GM19035 (cell line): ENCODE results near the gene TAF11L6.
"Not testable (repeated sequence)": the region's sequence is repeated elsewhere in the genome, so short reads cannot be mapped to it uniquely, and the experiment has no call there.

Source experiments
- ATAC-seq: cut with Tn5 transposase; IDR thresholded peaks from one replicate; pipeline ENCODE4 v1.9.1; 2021; ENCODE audit not compliant: unreplicated experiment

Gene TAF11L6

GRCh38 chr5:17528369-17528768 lies at the start of gene TAF11L6:
TSS of gene TAF11L6 (plus strand) at chr5:17528669.
- ATAC-seq = not testable (repeated sequence)

DNA sequence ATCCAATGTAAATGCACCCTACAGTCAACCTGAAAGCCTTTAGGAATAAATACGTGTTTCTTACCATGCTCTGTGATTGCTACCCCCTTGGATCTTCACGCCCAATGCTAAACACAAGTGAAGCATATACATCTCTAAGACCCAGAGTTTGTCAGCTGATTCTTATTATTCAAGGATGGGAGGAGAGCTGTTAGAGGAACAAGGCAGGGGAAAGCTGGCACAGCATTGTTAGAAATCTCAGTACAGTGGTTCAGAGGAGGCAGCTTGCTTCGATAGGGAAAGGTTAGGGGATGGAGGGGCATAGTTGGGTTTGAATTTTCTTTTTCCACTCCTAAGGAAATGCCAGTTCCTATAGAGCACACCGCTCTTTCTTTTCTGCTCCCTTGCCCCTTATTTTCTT lies 47.1 kb upstream of the TAF11L6 start:
- ATAC-seq = no peak

DNA sequence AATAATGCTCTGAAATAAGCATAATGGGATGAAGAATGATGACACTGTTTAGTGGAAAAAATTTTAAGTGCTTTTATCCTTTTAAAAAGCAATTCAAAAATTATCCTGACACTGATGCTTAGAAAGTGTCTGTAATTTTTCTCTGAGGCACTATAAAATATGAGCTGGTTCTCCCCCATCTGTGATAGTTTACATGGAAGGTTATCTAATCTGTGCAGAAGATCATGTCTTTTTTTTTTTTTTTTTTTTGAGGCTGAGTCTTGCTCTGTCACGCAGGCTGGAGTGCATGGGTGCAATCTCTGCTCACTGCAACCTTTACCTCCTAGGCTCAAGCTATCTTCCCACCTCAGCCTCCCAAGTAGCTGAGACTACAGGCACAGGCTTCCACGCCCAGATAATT lies 45.7 kb upstream of the TAF11L6 start:
- ATAC-seq = no peak

GRCh38 chr5:17486464-17487173 lies 41.9 kb upstream of the TAF11L6 start:
- ATAC-seq = not testable (repeated sequence)

DNA sequence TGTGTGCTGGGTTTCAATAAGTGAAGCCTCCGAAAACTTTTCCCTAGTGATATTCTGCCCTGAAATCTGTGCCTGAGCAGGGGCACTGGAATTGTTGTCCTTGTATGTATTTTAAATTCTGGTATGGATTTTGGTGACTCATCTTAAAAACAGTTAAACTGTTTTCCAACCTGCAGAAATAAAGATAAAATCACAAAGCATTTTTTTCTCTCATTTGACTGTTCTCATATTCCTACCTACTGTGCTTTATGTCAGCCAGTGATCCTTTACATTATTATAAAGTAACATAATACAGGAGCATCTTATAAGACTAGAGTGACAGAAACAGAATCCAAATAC lies 41.3 kb upstream of the TAF11L6 start:
- ATAC-seq = no peak

GRCh38 chr5:17491257-17491656 lies 37.2 kb upstream of the TAF11L6 start:
- ATAC-seq = not testable (repeated sequence)

GRCh38 chr5:17492770-17493169 lies 35.7 kb upstream of the TAF11L6 start:
- no peak for ATAC-seq

- no peak for ATAC-seq
Observed at GRCh38 chr5:17497446-17497845, 31.0 kb upstream of the TAF11L6 start.

DNA sequence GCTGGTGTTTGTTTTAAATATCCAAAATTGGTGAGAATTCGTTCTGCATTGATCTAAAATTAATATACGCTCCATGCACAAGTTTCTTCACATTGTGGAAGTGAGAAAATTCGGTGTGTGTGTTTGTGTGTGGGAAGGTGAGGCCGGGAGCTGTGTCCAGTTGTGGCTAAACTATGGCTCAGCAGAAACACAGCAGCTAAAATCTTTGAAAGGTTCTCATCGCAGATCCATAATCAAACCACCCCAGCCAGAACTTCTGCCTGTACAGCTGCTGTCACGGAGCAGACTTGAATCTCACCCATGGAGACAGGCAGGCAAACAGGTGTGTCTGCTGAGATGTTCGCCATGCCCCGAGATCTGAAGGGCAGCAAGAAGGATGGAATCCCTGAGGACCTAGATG lies 30.5 kb upstream of the TAF11L6 start, which contains the start of gene TAF11L2:
TSS of gene TAF11L2 (plus strand) at position 301 of the 400 bp plus-strand sequence.
- ATAC-seq = not testable (repeated sequence)

DNA sequence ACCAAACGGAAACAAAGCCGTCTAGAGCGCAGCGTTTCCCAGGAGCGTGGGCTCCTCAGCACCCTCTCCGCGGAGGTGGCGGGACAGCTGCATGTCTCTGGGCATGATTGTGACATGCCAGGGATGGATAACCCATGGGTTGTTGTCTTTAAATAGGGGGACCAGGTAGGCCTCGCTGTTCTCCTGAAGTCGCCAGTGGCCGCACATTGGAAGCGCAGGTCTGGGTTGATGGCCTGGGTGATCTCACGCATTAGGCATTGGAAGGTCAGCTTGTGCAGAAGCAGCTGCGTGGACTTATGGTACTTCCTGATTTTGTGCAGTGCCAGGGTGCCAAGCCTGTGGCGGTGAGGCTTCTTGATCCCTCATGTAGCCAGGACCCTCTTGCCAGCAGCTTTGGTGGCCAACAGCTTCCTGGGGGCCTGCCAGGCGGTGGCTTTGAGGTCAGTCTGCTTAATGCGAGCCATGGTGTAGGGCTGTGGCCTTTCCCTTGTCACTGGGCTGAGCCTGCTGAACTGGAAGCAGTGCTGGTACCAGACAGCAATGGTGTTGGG lies 16.6 kb upstream of the TAF11L6 start:
- ATAC-seq = no peak

- ATAC-seq = not testable (repeated sequence)
Observed at GRCh38 chr5:17517526-17517925, 10.9 kb upstream of the TAF11L6 start.

- ATAC-seq = not testable (repeated sequence)
Observed at GRCh38 chr5:17518067-17518466, 10.4 kb upstream of the TAF11L6 start, which contains the start of gene TAF11L3. TSS of gene TAF11L3 (plus strand) at chr5:17518367.

GRCh38 chr5:17519508-17519907 lies 9.0 kb upstream of the TAF11L6 start:
- not testable (repeated sequence) for ATAC-seq

- not testable (repeated sequence) for ATAC-seq
Observed at GRCh38 chr5:17521501-17521900, 7.0 kb upstream of the TAF11L6 start, which contains the start of gene TAF11L4. TSS of gene TAF11L4 (plus strand) at chr5:17521801.

DNA sequence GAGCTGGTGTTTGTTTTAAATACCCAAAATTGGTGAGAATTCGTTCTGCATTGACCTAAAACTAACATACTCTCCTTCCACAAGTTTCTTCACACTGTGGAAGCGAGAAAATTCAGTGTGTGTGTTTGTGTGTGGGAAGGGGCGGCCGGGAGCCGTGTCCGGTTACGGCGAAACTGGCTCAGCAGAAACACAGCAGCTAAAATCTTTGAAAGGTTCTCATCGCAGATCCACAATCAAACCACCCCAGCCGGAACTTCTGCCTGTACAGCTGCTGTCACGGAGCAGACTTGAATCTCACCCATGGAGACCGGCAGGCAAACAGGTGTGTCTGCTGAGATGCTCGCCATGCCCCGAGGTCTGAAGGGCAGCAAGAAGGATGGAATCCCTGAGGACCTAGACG lies 3.5 kb upstream of the TAF11L6 start, which contains the start of gene TAF11L5:
TSS of gene TAF11L5 (plus strand) at position 301 of the 400 bp plus-strand sequence.
- ATAC-seq = not testable (repeated sequence)

GRCh38 chr5:17526504-17526903 lies 2.0 kb upstream of the TAF11L6 start:
- ATAC-seq = not testable (repeated sequence)
